Right lobe of liver (tissue), 4 donors: Measurements from ENCODE around the gene EYA3.

Experiments
- POLR2A ChIP-seq: fragments of 450-650 bp; IDR thresholded peaks from one replicate; pipeline ENCODE4 v1.6.1; 2017; ENCODE audit warnings: antibody characterized with exemption, mild to moderate bottlenecking
- TF ChIP-seq, protein P1 (sequence below), 4 donors: fragments of 200-600 bp in 3 of 4; fragments of 450-650 bp in 1 of 4; IDR thresholded peaks; one replicate each; pipeline versions ENCODE4 v1.5.1 to v1.8.0; 2016 to 2022; ENCODE audit warnings: antibody characterized with exemption in 4 of 4, mild to moderate bottlenecking in 2 of 4
- donor health status: DM: no; HTN: no; CAD: no.
- donor health status: DM: no; HTN: no; CAD: no.
- donor health status: DM: no; HTN: yes; CAD: no.

DNA sequence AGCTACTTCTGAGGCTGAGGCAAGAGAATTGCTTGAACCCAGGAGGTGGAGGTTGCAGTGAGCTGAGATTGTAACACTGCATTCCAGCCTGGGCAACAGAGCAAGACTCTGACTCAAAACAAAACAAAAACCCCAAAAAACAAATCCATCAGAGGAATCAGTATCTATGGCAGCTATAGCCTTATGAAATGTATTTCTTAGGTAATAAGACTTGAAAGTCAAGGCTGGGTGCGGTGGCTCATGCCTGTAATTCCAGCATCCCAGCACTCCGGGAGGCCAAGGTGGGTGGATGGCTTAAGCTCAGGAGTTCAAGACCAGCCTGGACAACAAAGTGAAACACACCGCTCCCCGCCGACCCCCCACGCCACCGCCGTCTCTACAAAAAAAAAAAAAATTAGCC is 31.1 kb upstream of the EYA3 start:
- no peak for TF ChIP-seq POLR2A
- TF ChIP-seq, protein P1, sequence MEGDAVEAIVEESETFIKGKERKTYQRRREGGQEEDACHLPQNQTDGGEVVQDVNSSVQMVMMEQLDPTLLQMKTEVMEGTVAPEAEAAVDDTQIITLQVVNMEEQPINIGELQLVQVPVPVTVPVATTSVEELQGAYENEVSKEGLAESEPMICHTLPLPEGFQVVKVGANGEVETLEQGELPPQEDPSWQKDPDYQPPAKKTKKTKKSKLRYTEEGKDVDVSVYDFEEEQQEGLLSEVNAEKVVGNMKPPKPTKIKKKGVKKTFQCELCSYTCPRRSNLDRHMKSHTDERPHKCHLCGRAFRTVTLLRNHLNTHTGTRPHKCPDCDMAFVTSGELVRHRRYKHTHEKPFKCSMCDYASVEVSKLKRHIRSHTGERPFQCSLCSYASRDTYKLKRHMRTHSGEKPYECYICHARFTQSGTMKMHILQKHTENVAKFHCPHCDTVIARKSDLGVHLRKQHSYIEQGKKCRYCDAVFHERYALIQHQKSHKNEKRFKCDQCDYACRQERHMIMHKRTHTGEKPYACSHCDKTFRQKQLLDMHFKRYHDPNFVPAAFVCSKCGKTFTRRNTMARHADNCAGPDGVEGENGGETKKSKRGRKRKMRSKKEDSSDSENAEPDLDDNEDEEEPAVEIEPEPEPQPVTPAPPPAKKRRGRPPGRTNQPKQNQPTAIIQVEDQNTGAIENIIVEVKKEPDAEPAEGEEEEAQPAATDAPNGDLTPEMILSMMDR (IDR thresholded peaks at IDR 0.05): no peak
